Measurements from ENCODE around the gene SDK1.

GRCh38 chr7:4010061-4010605, 709.1 kb downstream of the SDK1 start:
- TF ChIP-seq CTCF (conservative IDR thresholded peaks at IDR 0.05): no peak
- TF ChIP-seq ZFX (IDR thresholded peaks at IDR 0.05): no peak
